GM23338 (cell line): ENCODE measurements around the gene MRPL37. TPM values are rescaled to one million over a fixed set of nuclear protein-coding genes. Genes with fewer than 3 reads are reported as not detected.

Experiments
- ATAC-seq: fragments of 200-7000 bp; cut with Tn5 transposase; 3 replicates; pipeline ENCODE4 v1.9.1; 2020
- DNase-seq: peaks from one replicate; pipeline ENCODE4 v3.0.0-alpha.2; 2015; ENCODE audit warnings: low spot score
- H2AFZ ChIP-seq: fragments of 200-600 bp; sonication (generic); 2 replicates; pipeline ENCODE4 v1.8.0; 2016; ENCODE audit warnings: antibody characterized with exemption, mild to moderate bottlenecking, moderate library complexity
- H3F3A ChIP-seq: fragments of 200-600 bp; sonication (generic); replicated peaks from 2 replicates; pipeline ENCODE4 v1.8.0; 2017; ENCODE audit warnings: antibody characterized with exemption, mixed run types, low read depth
- H3K27ac ChIP-seq: fragments of 200-600 bp; sonication (generic); 2 replicates; pipeline ENCODE4 v1.6.1; 2016; ENCODE audit warnings: low read depth
- H3K27me3 ChIP-seq: fragments of 200-600 bp; sonication (generic); 2 replicates; pipeline ENCODE4 v1.8.0; 2016; ENCODE audit warnings: mild to moderate bottlenecking, mixed run types, moderate library complexity; ENCODE audit not compliant: insufficient read depth
- H3K36me3 ChIP-seq: fragments of 200-600 bp; sonication (generic); 2 replicates; pipeline ENCODE4 v1.8.0; 2016; ENCODE audit warnings: mild to moderate bottlenecking; ENCODE audit not compliant: insufficient read depth
- H3K4me1 ChIP-seq: fragments of 200-600 bp; sonication (generic); 2 replicates; pipeline ENCODE4 v1.8.0; 2016; ENCODE audit warnings: mild to moderate bottlenecking, moderate library complexity; ENCODE audit not compliant: insufficient read depth
- H3K4me2 ChIP-seq: fragments of 200-600 bp; sonication (generic); 2 replicates; pipeline ENCODE4 v1.7.1; 2017; ENCODE audit warnings: mixed run types
- H3K4me3 ChIP-seq: fragments of 200-600 bp; sonication (generic); 2 replicates; pipeline ENCODE4 v1.6.1; 2016; ENCODE audit warnings: mixed run types
- H3K79me2 ChIP-seq: fragments of 200-600 bp; sonication (generic); replicated peaks from 2 replicates; pipeline ENCODE4 v1.8.0; 2017; ENCODE audit warnings: mild to moderate bottlenecking; ENCODE audit not compliant: insufficient read depth
- H3K9me2 ChIP-seq: fragments of 200-600 bp; sonication (generic); 2 replicates; pipeline ENCODE4 v1.8.0; 2017; ENCODE audit not compliant: insufficient read depth
- H4K20me1 ChIP-seq: fragments of 200-600 bp; sonication (generic); replicated peaks from 2 replicates; pipeline ENCODE4 v1.8.0; 2017; ENCODE audit warnings: mild to moderate bottlenecking; ENCODE audit not compliant: insufficient read depth
- H3K27ac Mint-ChIP-seq: 2 replicates; pipeline ENCODE4 v1.8.0; 2020; ENCODE audit warnings: inconsistent platforms, mild to moderate bottlenecking, moderate library complexity, mixed read lengths
- H3K27me3 Mint-ChIP-seq: 3 replicates; pipeline ENCODE4 v1.8.0; 2022; ENCODE audit warnings: low read depth, mild to moderate bottlenecking, moderate library complexity, mixed read lengths, inconsistent platforms; ENCODE audit not compliant: insufficient read depth, poor library complexity
- H3K36me3 Mint-ChIP-seq: 3 replicates; pipeline ENCODE4 v1.8.0; 2021; ENCODE audit warnings: low read depth, mild to moderate bottlenecking, inconsistent platforms, moderate library complexity, mixed read lengths
- H3K4me1 Mint-ChIP-seq: 3 replicates; pipeline ENCODE4 v1.8.0; 2020; ENCODE audit warnings: mild to moderate bottlenecking, inconsistent platforms, mixed read lengths
- H3K4me3 Mint-ChIP-seq: 3 replicates; pipeline ENCODE4 v1.8.0; 2021; ENCODE audit warnings: moderate library complexity, mild to moderate bottlenecking, inconsistent platforms, mixed read lengths
- H3K9me3 Mint-ChIP-seq: 3 replicates; pipeline ENCODE4 v1.8.0; 2020; ENCODE audit warnings: moderate library complexity, mild to moderate bottlenecking, inconsistent platforms, mixed read lengths
- STAT1 ChIP-seq: IDR thresholded peaks from one replicate; pipeline ENCODE4 v1.6.1; 2016; ENCODE audit warnings: antibody characterized with exemption; ENCODE audit not compliant: unreplicated experiment
- ZNF114 ChIP-seq: fragments of 250-450 bp; sonication (Bioruptor Pico); IDR thresholded peaks from 2 replicates; pipeline ENCODE4 v1.5.0; 2020; ENCODE audit warnings: mild to moderate bottlenecking, moderate library complexity
- ZNF331 ChIP-seq: fragments of 250-450 bp; sonication (Bioruptor Pico); IDR thresholded peaks from 2 replicates; pipeline ENCODE4 v1.5.0; 2020; ENCODE audit warnings: low read depth, mild to moderate bottlenecking, moderate library complexity
- polyA plus RNA-seq: library from polyadenylated mRNA; unstranded; fragments of >200 nt; fragmentation: Nextera tagmentation; extraction: Ambion mirVana; gene quantifications from 2 replicates; pipeline ENCODE4 v1.2.1, GENCODE V29; 2016
- total RNA-seq: library from RNA; depleted of rRNA; stranded (reverse); fragments of >200 nt; shearing (Covaris generic); gene quantifications from 2 replicates; pipeline ENCODE4 v1.2.3, GENCODE V29; 2014
- TF ChIP-seq, protein P1 (sequence below): fragments of 250-450 bp; sonication (Bioruptor Pico); IDR thresholded peaks from 2 replicates; pipeline ENCODE4 v1.5.0; 2020; ENCODE audit warnings: mild to moderate bottlenecking, moderate library complexity
- TF ChIP-seq, protein P2 (sequence below): IDR thresholded peaks from 2 replicates; pipeline ENCODE4 v1.6.1; 2016; ENCODE audit warnings: antibody characterized with exemption
- TF ChIP-seq, protein P3 (sequence below): IDR thresholded peaks from one replicate; pipeline ENCODE4 v1.6.1; 2018; ENCODE audit warnings: antibody characterized with exemption; ENCODE audit not compliant: unreplicated experiment

Gene MRPL37
- total and polyA plus RNA-seq, 2 experiments from 2014 or later, result 130 to 155 TPM

DNA sequence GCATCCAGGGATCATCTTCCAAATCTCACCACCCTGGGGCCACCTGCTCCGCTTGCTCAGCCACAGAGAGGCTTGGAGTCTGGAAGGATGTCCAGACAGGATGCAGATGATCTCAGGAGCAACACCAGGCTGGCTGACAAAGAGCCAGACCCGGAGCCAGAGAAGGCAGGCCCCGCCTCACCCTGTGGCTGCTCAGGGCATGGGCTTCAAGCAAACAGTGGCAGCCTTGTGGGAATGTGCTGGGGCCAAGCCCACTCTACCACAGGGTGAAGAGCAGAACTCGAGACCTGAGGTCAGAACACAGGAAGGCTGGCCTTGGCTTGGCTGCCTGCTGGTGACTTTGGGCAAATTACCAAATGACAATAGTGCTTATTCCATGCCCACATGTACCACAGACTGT is 45.5 kb downstream of the MRPL37 start:
- Histone ChIP-seq H3F3A (no peaks in the 10 kb centered on the region), H4K20me1 (peaks cover 3% of the 10 kb centered on the region; the same call in 1 of the 2 replicates), H3K27ac (no peak overlapping the region), H3K27me3 (no peaks in the 10 kb centered on the region), H3K79me2 (no peaks in the 10 kb centered on the region), H3K4me2 (no peak overlapping the region), H3K36me3 (peaks cover 7% of the 10 kb centered on the region; the same call in 1 of the 2 replicates), H2AFZ (no peak overlapping the region), H3K9me2 (no peaks in the 10 kb centered on the region), H3K4me1 (no peaks in the 10 kb centered on the region), H3K4me3 (no peak overlapping the region)
- no peak for DNase-seq
- peaks cover 9% of the 10 kb centered on the region for H3K27me3 Mint-ChIP-seq
- no peak overlapping the region for H3K27ac Mint-ChIP-seq
- H3K9me3 Mint-ChIP-seq, result no peaks in the 10 kb centered on the region
- H3K4me3 Mint-ChIP-seq, result no peak overlapping the region
- ATAC-seq, result no peak
- H3K36me3 Mint-ChIP-seq, result peaks cover 32% of the 10 kb centered on the region
- H3K4me1 Mint-ChIP-seq, result no peaks in the 10 kb centered on the region
- TF ChIP-seq, protein P1, sequence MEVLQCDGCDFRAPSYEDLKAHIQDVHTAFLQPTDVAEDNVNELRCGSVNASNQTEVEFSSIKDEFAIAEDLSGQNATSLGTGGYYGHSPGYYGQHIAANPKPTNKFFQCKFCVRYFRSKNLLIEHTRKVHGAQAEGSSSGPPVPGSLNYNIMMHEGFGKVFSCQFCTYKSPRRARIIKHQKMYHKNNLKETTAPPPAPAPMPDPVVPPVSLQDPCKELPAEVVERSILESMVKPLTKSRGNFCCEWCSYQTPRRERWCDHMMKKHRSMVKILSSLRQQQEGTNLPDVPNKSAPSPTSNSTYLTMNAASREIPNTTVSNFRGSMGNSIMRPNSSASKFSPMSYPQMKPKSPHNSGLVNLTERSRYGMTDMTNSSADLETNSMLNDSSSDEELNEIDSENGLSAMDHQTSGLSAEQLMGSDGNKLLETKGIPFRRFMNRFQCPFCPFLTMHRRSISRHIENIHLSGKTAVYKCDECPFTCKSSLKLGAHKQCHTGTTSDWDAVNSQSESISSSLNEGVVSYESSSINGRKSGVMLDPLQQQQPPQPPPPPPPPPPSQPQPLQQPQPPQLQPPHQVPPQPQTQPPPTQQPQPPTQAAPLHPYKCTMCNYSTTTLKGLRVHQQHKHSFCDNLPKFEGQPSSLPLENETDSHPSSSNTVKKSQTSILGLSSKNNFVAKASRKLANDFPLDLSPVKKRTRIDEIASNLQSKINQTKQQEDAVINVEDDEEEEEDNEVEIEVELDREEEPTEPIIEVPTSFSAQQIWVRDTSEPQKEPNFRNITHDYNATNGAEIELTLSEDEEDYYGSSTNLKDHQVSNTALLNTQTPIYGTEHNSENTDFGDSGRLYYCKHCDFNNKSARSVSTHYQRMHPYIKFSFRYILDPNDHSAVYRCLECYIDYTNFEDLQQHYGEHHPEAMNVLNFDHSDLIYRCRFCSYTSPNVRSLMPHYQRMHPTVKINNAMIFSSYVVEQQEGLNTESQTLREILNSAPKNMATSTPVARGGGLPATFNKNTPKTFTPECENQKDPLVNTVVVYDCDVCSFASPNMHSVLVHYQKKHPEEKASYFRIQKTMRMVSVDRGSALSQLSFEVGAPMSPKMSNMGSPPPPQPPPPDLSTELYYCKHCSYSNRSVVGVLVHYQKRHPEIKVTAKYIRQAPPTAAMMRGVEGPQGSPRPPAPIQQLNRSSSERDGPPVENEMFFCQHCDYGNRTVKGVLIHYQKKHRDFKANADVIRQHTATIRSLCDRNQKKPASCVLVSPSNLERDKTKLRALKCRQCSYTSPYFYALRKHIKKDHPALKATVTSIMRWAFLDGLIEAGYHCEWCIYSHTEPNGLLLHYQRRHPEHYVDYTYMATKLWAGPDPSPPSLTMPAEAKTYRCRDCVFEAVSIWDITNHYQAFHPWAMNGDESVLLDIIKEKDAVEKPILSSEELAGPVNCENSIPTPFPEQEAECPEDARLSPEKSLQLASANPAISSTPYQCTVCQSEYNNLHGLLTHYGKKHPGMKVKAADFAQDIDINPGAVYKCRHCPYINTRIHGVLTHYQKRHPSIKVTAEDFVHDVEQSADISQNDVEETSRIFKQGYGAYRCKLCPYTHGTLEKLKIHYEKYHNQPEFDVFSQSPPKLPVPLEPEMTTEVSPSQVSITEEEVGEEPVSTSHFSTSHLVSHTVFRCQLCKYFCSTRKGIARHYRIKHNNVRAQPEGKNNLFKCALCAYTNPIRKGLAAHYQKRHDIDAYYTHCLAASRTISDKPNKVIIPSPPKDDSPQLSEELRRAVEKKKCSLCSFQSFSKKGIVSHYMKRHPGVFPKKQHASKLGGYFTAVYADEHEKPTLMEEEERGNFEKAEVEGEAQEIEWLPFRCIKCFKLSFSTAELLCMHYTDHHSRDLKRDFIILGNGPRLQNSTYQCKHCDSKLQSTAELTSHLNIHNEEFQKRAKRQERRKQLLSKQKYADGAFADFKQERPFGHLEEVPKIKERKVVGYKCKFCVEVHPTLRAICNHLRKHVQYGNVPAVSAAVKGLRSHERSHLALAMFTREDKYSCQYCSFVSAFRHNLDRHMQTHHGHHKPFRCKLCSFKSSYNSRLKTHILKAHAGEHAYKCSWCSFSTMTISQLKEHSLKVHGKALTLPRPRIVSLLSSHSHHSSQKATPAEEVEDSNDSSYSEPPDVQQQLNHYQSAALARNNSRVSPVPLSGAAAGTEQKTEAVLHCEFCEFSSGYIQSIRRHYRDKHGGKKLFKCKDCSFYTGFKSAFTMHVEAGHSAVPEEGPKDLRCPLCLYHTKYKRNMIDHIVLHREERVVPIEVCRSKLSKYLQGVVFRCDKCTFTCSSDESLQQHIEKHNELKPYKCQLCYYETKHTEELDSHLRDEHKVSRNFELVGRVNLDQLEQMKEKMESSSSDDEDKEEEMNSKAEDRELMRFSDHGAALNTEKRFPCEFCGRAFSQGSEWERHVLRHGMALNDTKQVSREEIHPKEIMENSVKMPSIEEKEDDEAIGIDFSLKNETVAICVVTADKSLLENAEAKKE, result no peak
- TF ChIP-seq STAT1 (no peak), ZNF331 (CRISPR knock-in tag) (no peak), ZNF114 (CRISPR knock-in tag) (no peak)
- TF ChIP-seq, protein P2, sequence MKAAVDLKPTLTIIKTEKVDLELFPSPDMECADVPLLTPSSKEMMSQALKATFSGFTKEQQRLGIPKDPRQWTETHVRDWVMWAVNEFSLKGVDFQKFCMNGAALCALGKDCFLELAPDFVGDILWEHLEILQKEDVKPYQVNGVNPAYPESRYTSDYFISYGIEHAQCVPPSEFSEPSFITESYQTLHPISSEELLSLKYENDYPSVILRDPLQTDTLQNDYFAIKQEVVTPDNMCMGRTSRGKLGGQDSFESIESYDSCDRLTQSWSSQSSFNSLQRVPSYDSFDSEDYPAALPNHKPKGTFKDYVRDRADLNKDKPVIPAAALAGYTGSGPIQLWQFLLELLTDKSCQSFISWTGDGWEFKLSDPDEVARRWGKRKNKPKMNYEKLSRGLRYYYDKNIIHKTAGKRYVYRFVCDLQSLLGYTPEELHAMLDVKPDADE, result no peak
- TF ChIP-seq, protein P3, sequence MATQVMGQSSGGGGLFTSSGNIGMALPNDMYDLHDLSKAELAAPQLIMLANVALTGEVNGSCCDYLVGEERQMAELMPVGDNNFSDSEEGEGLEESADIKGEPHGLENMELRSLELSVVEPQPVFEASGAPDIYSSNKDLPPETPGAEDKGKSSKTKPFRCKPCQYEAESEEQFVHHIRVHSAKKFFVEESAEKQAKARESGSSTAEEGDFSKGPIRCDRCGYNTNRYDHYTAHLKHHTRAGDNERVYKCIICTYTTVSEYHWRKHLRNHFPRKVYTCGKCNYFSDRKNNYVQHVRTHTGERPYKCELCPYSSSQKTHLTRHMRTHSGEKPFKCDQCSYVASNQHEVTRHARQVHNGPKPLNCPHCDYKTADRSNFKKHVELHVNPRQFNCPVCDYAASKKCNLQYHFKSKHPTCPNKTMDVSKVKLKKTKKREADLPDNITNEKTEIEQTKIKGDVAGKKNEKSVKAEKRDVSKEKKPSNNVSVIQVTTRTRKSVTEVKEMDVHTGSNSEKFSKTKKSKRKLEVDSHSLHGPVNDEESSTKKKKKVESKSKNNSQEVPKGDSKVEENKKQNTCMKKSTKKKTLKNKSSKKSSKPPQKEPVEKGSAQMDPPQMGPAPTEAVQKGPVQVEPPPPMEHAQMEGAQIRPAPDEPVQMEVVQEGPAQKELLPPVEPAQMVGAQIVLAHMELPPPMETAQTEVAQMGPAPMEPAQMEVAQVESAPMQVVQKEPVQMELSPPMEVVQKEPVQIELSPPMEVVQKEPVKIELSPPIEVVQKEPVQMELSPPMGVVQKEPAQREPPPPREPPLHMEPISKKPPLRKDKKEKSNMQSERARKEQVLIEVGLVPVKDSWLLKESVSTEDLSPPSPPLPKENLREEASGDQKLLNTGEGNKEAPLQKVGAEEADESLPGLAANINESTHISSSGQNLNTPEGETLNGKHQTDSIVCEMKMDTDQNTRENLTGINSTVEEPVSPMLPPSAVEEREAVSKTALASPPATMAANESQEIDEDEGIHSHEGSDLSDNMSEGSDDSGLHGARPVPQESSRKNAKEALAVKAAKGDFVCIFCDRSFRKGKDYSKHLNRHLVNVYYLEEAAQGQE, result no peak
